HG03066 (cell line): Measurements from ENCODE around the gene TMEM176A.

Experiments used
- ATAC-seq: cut with Tn5 transposase; IDR thresholded peaks from one replicate; pipeline ENCODE4 v1.9.1; 2021; ENCODE audit warnings: low read depth; ENCODE audit not compliant: unreplicated experiment

Gene TMEM176A

DNA sequence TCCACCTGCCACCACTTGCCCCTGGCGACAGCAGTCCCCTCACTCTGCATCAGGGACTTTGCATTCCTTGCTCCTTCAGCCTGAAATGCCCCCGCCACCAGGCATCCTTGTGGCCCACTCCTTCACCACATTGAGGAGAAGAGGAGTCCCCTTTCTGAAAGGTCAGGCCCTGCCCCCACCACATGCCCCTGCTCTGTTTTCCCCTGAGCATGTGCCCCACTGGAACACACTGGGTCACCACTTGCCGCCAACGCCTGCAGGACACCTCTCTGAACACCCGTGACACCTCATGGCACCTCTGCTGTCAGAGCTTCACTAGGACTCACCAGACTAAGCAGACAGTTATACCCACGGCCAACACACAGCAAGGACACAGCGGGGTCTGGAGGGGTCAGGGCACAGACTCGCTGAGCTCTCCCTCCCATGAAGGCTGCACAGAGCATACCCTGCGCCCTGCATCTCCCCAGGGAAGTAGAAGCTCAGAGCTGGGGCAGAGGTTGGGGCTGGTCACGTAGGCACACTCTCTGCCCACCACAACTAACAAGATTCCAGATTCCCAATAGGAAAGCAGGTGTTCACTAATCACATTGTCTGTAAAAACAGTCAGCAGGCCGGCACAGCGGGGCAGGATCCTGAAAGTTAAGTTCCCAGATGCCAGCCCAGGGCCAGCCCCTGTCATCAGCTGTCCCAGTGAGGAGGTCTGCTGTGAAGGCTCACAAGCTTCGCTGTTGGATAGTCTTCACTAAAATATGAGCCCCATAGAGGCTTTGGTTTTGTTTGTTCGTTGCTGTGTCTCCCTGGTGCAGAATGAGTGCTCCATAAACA is 45.9 kb downstream of the TMEM176A start:
- ATAC-seq: no peak

DNA sequence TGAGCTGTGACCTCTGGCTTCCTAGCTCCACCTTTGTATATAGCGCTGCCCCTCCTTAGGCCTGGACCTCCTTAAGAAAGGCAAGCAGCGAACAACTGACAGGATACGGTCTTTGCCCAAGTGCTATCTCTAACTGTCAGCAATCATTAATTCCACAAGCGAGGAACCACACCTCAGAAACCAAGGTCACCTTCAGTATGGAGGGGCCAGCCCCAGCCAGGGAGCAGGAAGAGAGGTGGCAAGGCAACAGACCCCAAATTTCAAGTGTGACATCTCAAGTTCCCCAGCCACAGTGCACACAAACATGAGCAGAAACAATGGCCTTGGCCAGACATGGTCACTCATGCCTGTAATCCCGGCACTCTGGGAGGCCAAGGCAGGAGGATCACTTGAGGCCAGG is 47.0 kb downstream of the TMEM176A start:
- ATAC-seq: no peak

DNA sequence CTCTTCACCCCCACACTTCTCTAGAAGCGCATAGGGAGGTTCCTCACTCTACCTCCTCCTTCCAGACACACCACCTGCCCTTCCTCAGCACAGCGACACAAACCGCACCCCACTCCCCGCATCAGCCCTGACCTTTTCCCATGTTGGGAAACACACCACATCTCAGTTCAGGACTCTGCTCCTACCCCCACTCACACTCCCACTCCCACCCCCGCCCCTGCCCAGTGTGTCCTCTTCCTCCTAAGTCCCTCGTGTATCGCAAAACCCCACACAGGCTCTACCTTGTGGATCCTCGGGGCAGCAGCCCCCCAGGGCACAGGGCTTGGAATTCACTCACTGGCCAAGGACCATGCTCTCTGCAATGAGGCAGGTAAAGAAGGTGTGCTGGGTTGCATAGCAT is 47.5 kb downstream of the TMEM176A start:
- ATAC-seq: no peak

DNA sequence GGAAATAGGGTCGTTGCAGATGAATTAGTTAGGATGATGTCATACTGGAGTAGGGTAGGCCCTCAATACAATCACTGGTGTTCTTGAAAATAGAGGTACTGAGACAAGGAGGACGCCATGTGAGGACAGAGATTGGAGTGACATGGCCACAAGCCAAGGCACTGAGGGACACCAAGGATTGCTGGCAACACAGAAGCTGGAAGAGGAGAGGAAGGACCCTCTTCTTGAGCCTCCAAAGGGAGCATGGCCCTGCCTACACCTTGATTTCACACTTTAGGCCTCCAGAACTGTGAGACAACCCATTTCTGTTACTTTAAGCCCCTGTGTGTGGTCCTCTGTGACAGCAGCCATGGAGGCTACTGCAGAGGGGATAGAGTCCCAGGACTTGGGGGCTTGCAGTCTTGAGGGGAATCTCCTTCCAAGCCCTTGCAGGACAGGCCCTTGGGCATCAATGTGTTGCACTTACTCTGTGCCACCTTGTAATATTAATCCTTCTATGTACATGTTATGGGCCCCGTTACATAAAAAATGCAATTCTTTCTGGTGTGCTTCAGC is 48.1 kb downstream of the TMEM176A start:
- ATAC-seq: no peak

DNA sequence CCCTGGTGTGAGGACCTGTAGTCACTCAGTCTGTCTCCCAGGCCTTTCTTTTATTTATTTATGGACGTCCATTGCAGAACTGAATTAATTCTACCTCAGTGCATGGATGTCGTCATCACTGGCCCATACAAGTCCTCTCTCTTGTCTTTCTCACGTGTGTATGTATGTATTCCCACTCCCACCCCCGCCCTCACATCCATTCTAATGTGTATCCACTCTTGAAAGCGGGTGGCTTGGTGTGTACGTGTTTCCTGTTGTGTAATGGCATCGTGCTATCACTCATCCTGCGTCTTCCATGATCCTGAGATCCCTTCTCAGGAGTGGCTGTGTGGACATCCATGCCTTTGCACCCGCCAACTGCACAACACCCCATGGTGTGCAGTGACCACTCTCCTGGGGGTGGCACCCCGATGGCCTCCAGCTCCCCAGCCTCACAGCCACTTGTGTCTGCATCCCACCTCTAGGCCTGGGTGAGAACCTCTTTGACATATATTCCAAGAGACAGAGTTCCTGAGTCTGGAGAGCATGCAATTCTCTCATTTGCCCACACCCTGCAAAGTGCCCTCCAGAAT is 48.7 kb downstream of the TMEM176A start:
- ATAC-seq: no peak

DNA sequence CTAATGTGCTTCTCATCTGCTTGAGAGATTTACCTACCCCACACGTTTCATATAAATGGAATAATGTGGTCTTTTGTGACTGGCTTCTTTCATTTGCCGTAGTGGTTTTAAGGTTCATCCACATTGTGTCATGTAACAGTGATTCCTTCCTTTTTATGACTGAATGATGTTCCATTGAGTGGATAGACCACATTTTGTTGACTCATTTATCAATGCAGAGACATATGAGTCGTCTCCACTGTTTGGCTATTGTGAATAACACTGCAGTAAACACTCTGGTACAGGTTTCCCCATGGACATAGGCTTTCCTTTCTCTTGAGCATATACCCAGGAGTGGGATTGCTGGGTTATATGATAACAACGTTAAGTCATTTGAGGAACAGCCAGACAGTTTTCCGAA is 49.7 kb downstream of the TMEM176A start:
- no peak for ATAC-seq

DNA sequence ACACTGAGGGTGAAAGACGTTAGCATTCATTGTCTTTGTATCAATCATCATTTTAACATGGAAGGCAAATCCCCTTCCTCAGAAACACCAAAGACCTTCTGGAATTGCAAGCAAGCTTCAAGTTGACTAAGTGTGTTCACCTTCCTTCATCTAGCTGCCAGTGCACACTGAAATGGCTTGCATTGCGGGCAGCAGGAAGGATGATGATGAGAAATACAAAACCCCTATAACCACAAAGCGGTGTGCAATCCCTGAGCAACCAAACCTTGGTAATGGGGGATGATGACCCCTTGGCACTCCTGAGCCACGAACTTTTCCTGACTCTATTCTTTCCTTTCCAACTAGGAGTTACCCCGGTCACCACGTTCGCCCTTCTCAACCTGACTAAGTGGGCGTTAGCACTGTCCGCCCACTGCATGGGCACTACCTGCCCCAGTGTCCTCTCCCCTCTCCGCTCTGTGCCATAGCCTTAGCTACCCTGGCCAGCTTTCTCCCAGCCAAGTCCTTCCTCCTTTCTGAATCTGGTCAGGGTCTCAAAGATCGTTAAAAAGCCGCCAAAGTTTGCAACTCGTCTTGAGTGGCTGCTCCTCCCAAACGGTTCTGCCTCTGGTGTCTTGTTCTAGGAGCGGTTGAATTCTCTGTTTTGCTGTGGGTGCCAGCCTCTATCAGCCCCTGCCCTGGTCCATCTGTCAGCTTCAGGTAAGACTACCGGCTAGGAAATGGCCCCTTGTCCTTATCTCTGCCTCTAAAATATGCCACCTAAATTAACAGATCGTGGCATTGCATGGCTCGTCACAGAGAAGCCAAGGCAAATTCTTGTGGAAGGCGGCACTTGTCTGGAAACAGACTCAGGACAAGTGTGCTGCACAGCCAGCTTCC is 51.2 kb downstream of the TMEM176A start:
- ATAC-seq: no peak

DNA sequence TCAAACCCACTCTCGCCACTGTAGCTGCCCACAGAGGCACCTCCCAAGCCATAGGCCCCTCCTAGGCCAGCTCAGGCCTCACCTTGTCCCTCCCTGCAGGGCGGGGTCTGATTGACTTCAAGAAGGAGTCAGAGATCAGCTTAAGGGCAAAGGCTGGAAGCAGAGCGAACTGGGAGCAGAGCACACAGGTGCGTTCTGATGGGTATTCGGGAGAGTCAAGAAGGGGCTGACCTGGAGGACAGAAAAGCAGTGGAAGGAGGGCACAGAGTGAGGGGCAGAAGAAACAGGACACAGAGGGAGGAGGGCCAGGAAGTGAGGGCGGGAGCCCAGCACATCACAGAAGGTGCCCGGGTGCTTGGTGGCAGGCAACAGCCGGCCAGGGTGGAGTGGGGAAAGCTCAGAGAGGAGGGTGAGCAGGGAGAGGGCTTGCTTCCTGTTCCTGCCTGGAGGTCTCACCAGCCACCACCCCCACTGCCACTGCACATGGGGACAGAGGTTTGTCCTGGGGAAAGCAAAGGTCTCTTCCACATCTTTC is 51.9 kb downstream of the TMEM176A start, which contains the start of gene AOC1:
TSS of gene AOC1 (plus strand) at position 147 of the 535 bp plus-strand sequence. CDS start 3,954 bp downstream, outside the sequence.
- ATAC-seq: no peak

DNA sequence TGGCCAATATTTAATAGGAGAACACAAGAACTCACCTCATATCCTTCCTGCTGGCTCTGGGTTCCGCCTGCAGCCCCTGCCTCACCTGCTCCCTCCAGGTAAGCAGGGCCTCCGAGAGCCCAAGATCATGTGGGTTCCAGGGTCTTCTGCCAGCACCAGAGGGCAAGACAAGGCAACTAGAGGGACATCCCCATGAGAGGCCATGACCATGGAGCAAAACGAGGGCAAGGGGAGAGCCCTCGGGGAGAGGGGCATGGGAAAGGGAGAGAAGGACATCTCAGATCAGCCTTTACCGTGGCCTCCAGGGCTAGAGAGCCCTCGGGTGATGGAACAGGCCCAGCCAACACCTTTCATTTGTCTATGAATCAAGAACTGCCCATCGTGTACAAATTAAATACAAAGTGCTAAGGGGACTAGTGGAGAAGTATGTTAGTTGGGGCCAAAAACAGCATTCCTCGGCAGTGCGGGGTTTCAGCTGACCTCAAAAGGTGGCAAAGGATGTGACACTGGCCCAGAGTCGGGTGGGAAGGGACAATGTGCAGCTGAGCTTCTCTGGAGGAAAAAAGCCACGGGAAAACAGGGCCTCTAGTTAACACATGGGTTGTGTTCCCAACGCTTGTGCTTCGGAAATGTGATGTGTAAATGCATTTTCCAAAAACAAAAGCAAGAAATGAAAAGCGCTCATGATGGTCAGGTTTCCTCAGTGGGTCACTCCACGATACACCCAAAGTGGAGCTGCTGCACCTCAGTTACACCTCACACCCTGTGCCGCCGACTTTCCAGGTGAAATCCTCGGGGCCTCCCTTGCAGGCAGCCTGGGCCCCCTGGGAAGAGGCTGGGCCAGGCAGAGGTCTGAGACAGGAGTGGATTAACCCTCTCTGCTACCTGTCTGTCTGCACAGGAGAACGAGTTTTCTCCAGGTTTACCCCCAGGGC is 53.8 kb downstream of the TMEM176A start:
- no peak for ATAC-seq
